WERI-Rb-1 (cell line): ENCODE data around the gene CIBAR2.
"Not testable (repeated sequence)": the region's sequence is repeated elsewhere in the genome, so short reads cannot be mapped to it uniquely, and the experiment has no call there.

Source experiments
- DNase-seq: peaks from one replicate; pipeline ENCODE4 v3.0.0-alpha.2; 2020
- H3K27ac ChIP-seq: fragments of 250-450 bp; sonication (Bioruptor Pico); 2 replicates; pipeline ENCODE4 v1.5.1; 2020; ENCODE audit warnings: mild to moderate bottlenecking, moderate library complexity
- H3K27me3 ChIP-seq: fragments of 250-450 bp; sonication (Bioruptor Pico); 2 replicates; pipeline ENCODE4 v1.5.1; 2021; ENCODE audit warnings: mild to moderate bottlenecking, low read depth, moderate library complexity; ENCODE audit not compliant: insufficient read depth, severe bottlenecking
- H3K36me3 ChIP-seq: fragments of 250-450 bp; sonication (Bioruptor Pico); 2 replicates; pipeline ENCODE4 v1.5.1; 2020; ENCODE audit warnings: mild to moderate bottlenecking, moderate library complexity
- H3K4me3 ChIP-seq: 2 replicates; pipeline ENCODE4 v1.5.1; 2011; ENCODE audit warnings: low read depth, mild to moderate bottlenecking, control low read depth, low read length
- H3K9me3 ChIP-seq: fragments of 250-450 bp; sonication (Bioruptor Pico); 2 replicates; pipeline ENCODE4 v1.5.1; 2021; ENCODE audit warnings: mild to moderate bottlenecking, moderate library complexity; ENCODE audit not compliant: severe bottlenecking
- TF ChIP-seq, protein P1 (sequence below): IDR thresholded peaks from 2 replicates; pipeline ENCODE4 v1.5.1; 2011; ENCODE audit warnings: low read depth, mild to moderate bottlenecking, control low read depth, inconsistent platforms, low read length

CIBAR2 gene

DNA sequence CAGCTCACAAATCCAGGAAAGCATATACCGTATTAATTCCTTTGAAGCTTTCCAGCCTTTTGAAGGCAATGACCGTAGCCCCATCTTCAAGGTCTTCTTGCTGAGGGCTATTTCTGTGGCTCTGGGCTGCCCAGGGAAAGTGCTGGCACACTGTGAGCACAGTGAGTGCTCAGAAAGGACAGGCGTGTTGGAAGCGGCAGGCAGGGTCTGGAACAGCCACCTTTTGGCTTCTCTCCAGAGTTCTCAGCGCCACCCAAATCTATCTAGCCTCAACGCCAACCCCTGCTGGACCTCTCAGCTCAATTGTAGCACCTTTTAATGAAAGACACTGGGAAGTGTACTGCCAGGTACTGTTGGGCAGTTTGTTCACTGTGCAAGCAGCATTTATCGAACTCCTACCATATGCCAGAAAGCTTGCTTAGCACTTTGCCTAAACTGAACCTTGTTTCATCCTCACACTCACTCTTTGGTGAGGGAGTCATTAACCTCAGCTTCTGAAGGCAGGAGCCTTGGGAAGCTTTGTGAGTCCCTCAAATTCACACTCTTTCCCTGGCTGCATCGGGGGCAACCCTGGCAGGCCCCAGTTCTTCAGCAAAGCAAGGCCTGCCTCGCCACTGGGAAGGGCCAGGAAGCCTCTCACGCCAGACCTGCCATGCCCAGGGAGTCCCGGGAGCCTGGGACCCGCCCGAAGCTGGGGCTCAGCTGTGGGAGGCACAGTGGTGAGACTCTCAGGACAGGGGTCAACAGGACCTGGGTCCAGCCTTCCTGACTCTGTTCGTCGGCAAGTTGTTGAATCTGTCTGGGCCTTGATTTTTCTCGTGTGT is 13.5 kb upstream of the CIBAR2 start:
- H3K27me3 ChIP-seq, result no peaks in the 10 kb centered on the region
- no peaks in the 10 kb centered on the region for H3K9me3 ChIP-seq
- TF ChIP-seq, protein P1, sequence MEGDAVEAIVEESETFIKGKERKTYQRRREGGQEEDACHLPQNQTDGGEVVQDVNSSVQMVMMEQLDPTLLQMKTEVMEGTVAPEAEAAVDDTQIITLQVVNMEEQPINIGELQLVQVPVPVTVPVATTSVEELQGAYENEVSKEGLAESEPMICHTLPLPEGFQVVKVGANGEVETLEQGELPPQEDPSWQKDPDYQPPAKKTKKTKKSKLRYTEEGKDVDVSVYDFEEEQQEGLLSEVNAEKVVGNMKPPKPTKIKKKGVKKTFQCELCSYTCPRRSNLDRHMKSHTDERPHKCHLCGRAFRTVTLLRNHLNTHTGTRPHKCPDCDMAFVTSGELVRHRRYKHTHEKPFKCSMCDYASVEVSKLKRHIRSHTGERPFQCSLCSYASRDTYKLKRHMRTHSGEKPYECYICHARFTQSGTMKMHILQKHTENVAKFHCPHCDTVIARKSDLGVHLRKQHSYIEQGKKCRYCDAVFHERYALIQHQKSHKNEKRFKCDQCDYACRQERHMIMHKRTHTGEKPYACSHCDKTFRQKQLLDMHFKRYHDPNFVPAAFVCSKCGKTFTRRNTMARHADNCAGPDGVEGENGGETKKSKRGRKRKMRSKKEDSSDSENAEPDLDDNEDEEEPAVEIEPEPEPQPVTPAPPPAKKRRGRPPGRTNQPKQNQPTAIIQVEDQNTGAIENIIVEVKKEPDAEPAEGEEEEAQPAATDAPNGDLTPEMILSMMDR, result no peak
- no peak overlapping the region for H3K27ac ChIP-seq
- no peaks in the 10 kb centered on the region for H3K36me3 ChIP-seq
- H3K4me3 ChIP-seq, result no peak overlapping the region
- no peak for DNase-seq

DNA sequence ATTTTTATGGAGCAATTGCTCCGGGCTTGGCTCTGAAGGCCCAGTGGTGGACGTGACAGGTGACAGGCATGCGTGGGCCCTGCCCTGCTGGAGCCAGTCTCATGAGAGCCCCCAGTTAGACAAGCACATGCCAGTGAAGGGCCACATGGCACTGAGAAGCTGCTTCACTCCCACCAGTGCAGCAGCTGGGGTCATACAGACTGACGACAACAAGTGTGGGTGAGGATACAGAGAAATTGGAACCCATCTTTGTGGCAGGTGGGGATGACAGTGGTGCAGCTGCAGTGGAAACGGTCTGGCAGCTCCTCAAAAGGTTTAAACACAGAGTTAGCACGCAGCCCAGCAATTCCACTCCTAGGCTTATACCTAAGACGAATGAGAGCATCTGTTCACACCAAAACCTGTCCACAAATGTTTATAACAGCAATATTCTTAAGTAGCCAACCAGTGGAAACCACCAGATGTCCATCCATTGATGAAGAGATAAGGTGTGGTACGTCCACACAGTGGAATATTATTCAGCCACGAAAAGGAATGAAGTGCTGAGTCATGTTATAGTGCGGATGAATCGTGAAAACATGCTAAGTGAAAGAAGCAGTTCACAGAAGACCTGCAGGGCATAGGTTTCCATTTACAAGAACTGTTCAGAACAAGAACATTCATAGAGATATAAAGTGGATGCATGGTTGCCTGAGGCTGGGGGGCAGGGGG is 12.5 kb upstream of the CIBAR2 start:
- DNase-seq, result no peak
- Histone ChIP-seq H3K27me3 (no peaks in the 10 kb centered on the region), H3K4me3 (no peak overlapping the region), H3K9me3 (no peaks in the 10 kb centered on the region), H3K27ac (no peak overlapping the region), H3K36me3 (no peaks in the 10 kb centered on the region)
- TF ChIP-seq, protein P1, result no peak

DNA sequence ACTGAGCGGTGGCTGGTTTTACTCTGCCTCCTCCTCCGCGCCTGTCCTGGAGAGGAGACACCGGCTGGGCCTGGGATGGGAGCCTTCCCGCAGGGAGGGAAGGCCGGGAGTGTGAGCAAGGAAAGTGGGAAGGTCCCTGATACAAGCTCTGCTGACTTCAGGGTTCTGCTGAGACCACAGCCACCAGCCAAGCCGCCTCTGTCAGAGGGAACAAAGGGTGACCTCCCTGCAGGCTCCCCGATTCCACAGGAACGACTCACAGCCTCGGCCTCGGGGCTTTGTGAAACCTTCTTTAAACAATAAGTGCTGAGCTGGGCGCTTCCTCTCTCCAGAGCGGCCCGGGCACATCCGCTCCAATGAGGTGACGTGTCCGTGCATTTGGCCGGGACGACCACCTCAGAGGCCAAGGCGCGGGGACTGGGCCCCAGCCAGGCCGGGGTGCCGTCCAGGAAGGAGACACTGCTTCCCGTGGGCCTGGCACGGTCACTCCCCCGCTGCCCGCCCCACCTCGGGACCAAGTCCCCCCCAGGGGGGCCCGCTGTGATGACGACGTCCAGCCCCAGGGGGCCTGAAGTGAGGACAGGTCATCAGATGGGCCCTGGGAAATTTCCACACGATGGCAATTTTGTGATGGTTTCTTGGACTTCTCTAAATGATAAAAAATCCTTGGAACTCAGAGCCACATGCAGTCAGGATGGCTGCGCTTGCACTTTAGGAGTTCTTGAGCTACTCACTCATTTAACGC is 11.8 kb upstream of the CIBAR2 start:
- DNase-seq, result no peak
- no peak overlapping the region for H3K4me3 ChIP-seq
- no peak overlapping the region for H3K27ac ChIP-seq
- H3K27me3 ChIP-seq, result no peaks in the 10 kb centered on the region
- no peaks in the 10 kb centered on the region for H3K36me3 ChIP-seq
- TF ChIP-seq, protein P1, result no peak
- no peaks in the 10 kb centered on the region for H3K9me3 ChIP-seq

DNA sequence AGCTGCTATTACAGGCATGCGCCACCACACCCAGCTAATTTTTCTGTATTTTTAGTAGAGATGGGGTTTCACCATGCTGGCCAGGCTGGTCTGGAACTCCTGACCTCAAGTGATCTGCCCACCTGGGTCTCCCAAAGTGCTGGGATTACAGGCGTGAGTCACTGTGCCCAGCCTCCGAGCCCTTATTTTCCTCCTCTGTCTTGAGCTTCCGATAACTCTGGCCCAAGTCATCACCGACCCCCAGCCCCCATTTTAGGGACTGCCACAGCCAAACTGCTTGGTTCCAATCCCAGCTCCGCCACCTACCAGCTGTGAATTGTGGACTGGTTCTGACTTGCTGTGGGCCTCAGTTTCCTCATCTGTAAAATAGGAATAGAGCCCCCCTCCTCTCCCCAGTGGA is 11.2 kb upstream of the CIBAR2 start:
- H3K4me3 ChIP-seq, H3K27me3 ChIP-seq, H3K9me3 ChIP-seq, H3K36me3 ChIP-seq, H3K27ac ChIP-seq, DNase-seq: not testable (repeated sequence)

DNA sequence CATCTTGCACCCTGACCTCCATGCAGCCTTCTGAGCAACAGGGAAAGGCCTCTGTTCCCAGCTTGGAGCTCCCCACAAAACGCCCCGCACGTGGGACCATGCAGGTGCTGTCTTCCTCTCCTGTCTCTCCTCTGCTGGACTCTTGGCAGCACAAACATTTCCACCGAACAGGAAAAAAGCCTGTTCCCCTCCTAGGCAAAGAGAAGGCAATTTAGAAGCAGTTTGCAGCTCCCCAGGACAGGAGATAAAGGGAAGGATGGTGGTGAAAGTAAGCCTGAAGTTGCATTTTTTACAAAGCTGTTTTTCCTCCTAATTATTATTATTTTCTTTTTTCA is 7.7 kb upstream of the CIBAR2 start:
- no peak for DNase-seq
- H3K27me3 ChIP-seq, result no peaks in the 10 kb centered on the region

More for the DNA sequence above, 7.7 kb upstream of the CIBAR2 start:
- TF ChIP-seq, protein P1, result no peak
- Histone ChIP-seq H3K4me3 (no peak overlapping the region), H3K9me3 (no peaks in the 10 kb centered on the region), H3K27ac (peak overlapping the region; percentile 63), H3K36me3 (no peaks in the 10 kb centered on the region)
